Stimulated activated naive CD4-positive, alpha-beta T cell treated with Interleukin-2 at 50 U/mL for 16 hours (primary cell): ENCODE results near the gene LONRF3.

ENCODE experiments used
- DNase-seq: peaks from one replicate; lab custom pipeline; 2025; lab: John Stamatoyannopoulos, UW

Gene LONRF3

DNA sequence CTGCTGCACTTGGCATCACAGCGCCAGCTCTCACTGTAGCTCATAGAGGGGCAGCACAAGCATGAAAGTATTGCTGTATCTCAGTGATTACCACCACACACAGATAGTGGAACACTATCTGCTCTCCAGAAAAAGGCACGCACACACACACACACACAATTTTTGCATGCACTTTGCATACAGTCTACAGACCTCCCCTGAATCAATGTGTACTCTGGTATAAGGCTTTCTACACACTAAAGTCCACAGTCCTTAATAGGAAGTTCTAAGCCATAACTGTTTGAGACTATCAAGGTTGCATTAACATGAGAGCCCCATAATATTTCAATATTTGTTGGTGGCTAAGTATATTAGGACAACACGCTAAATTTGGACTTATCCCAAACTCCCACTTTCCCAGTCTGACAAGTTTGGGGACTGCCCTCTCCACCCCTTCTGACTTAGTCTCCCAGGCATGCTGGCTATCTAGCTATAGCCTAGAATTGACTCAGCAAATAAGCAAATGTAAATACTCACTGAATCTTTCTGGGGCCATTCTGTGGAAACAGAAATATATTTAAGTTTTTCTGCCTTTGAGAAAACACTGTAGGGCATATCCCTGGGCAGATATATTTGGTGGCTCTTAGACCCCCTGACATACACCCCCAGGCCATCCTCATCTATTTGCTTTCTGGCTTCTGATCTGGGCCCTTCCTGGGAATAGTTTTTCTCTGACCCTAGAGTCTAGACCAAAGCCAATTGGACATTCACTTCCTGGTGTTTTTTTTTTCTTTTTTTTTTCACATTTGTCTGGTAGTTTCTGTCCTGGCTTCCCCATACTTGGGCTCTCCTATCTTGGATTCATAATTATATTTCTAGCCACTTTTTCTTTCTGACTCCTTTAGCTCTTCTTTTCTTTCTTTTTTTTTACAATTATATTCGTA lies 62.0 kb downstream of the LONRF3 start:
- DNase-seq, result no peak

DNA sequence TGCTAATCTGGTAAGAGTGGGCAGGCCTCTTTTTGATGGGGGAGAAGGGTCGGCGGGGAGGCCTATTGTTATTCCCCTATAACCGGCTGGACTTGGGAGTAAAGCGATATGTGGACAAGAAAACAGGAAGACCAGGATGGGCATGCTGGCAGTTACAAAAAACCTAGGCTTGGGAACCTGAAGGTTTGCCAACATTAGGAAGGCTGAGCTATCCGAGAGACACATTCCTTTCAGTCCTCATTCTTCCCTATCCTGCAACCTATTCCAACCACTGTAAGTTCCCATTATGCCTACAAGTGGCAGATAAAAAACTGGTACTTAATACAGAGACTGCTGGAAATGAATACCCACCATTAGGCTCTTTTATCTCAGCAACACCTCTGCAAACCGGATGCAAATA lies 66.0 kb downstream of the LONRF3 start:
- no peak for DNase-seq

DNA sequence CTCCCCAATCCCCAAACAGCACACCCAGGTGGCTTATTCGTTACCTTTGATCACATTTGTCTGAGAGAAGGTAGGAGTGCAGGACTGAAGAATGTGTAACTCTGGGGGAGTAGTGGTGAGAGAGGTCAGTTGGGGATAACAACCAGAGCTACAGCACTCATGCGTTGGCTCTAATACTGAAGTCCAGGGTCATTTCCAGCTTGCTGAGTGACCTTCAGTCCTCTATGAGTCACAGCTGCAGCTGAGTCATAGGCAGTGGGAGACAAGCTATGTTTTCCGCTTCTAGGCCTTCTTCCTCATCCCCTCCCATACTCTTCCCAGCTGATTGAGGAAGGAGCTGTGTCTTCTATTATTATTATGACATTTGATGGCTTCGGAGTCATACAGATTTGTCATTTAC lies 66.8 kb downstream of the LONRF3 start:
- DNase-seq, result no peak

DNA sequence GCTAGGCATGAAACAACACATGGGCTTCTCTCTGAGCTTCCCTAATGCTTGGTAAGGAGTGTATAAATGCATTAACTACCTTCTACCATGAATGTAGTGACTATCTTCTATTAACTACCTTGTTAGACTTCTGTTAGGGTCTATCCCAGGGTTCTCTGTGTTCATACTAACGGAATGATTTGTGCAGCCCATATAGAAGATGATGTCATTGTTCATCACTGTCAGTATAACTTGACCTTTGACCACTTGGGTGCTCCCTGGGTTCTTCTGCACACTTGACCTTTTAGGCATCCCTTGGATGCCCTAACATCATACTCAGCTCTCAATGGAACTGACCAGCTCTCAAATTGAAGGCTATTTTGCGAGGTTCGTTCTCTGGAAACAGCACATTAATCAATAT lies 67.6 kb downstream of the LONRF3 start:
- DNase-seq, result no peak

DNA sequence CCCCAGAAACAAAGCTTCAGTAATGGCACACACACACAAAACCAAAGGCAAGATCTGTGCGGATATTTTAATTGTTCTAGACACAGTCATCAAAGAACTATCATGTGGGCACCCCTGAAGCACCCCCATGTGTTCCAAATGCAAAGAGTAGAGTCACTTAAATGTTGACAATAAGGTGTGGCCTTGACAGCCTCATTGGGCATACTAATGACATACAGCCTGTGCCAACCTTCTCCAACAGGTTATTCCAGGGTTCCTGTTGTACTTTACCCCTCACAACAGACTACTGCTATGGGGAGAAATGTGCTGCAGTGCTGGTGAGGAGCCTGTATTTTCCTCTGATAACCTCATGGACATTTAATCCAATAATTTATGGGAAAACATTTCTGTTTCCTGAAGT lies 68.6 kb downstream of the LONRF3 start:
- DNase-seq, result no peak

DNA sequence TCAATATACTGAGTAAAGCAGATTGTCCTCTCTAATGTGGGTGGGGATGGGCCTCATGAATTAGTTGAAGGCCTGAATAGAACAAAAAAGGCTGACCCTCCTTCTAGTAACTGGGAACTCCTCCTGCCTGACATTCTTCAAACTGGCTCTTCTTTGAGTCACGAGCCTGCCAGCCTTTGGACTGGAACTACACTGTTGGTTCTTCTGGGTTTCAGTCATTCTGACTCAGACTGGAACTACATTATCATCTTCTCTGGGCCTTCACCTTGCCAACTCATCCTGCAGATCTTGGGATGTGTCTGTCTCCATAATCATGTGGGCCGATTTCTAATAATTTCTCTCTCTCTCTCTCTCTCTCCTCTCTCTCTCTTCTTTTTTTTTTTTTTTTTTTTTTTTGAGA lies 71.5 kb downstream of the LONRF3 start:
- DNase-seq, result no peak

DNA sequence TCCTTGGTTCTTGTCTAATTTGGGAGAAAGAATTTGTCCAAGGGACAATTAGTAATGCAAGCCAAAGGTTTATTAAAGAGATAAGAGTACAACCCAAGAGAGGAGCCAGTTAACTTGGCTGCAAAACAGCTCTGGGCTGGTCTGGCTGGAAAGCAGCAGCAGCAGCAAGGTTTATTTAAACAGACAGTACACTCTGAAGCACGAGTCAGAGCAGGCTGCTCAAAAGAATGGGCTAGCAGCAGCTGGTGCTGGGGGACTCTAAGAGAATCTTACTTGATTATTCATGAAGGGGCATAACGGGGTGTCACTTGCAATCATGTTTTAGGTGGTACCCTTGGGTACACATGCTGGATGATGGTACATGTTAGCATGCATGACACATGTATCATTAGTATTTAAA lies 81.3 kb downstream of the LONRF3 start:
- DNase-seq, result no peak

DNA sequence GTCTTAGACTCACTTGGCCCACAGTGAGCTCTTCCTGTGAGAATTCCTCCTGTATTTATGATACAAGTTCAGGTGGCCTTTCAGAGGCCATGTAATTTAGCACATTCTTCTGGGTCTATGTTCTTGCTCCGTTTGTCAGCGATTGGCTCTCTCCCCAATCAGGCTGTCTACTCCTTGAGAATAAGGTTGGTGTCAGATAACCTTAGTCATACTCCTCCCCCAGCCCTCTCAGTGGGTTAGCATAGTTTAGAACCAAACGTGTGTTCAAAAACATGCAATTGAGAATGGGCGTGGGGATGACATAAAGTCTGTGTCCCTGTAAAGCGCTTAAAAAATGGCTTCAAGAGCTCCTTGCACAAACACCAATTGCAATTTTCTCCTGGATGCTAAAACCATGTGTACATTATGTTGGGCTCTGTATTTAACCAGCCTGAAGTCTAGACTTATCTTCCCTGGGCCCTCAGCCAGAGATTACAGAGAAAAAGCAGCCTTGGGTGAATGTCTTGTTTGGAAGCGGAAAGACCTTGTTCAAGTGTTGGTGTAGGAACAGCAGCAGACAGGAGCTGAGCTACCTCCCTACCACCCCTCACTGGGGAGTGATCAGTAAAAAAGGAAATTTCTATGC lies 88.4 kb downstream of the LONRF3 start:
- no peak for DNase-seq

DNA sequence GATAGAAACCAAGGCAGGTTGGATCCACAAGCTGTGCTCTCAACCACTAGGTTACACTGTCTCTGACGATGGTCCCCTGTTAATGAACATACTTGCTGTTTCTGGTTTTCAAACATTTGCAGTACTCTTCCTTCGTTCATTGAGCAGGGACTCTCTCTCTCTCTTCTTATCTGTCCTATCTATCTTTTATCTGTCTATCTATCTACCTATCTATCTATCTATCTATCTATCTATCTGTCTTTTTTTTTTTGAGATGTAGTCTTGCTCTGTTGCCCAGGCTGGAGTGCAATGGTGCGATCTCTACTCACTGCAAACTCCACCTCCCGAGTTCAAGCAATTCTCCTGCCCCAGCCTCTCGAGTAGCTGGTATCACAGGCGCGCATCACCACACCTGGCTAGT lies 89.0 kb downstream of the LONRF3 start:
- DNase-seq, result no peak

DNA sequence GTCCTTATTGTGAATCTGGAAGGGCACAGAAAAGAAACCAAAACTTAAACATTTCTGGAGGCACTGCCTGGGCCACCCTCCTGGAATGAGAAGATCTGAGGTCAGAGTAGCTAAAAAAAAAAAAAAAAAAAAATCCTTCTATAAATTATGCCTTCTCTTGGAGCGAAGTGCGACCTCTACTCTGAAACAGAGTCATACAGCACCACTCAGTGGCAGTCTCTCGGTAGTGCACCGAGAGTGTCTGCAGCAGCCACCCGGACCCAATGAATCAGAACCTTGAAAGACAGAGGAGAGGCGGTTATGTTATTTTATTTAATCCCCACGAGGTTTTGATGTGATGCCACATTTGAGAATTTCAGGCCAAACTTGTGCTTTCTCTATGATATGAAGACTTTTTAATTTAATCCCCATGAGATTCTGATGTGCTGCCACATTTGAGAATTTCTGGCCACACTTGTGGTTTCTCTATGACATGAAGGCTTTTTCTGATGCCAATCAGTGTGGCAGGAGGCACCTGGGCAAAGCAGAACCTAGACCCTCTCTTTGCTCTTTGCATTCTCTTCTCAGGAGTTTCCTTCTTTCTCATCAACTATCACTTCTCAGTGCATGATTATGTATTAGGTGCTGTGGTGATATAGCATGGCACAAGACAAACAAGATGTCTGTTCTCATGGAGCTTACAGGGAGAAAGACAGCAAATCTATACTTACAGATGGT lies 92.8 kb downstream of the LONRF3 start:
- DNase-seq, result no peak
